ENCODE results near the gene CENPC. TPM values are rescaled to one million over a fixed set of nuclear protein-coding genes. Genes with fewer than 3 reads are reported as not detected.
A peak's percentile ranks its signal among the peaks of the same experiment; 100 is the strongest.

Gene CENPC, protein sequence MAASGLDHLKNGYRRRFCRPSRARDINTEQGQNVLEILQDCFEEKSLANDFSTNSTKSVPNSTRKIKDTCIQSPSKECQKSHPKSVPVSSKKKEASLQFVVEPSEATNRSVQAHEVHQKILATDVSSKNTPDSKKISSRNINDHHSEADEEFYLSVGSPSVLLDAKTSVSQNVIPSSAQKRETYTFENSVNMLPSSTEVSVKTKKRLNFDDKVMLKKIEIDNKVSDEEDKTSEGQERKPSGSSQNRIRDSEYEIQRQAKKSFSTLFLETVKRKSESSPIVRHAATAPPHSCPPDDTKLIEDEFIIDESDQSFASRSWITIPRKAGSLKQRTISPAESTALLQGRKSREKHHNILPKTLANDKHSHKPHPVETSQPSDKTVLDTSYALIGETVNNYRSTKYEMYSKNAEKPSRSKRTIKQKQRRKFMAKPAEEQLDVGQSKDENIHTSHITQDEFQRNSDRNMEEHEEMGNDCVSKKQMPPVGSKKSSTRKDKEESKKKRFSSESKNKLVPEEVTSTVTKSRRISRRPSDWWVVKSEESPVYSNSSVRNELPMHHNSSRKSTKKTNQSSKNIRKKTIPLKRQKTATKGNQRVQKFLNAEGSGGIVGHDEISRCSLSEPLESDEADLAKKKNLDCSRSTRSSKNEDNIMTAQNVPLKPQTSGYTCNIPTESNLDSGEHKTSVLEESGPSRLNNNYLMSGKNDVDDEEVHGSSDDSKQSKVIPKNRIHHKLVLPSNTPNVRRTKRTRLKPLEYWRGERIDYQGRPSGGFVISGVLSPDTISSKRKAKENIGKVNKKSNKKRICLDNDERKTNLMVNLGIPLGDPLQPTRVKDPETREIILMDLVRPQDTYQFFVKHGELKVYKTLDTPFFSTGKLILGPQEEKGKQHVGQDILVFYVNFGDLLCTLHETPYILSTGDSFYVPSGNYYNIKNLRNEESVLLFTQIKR
- 10.2 and 10.4 TPM in 2 replicates for polyA plus RNA-seq (2013)

- Histone ChIP-seq H4K12ac (ENCODE audit: low read depth, low read length) (peak within 1 kb of the TSS; percentile 99), H3K4me3 (ENCODE audit: low read depth, low read length) (peak within 1 kb of the TSS; percentile 93), H2AK5ac (ENCODE audit: low read length) (no peak within 1 kb of the TSS), H3K14ac (ENCODE audit: low read length) (peak within 1 kb of the TSS; percentile 98), H2BK5ac (ENCODE audit: low read depth, low read length, poor library complexity) (peak within 1 kb of the TSS; percentile 81), H2BK12ac (ENCODE audit: low read length) (no peak within 1 kb of the TSS), H2AFZ (ENCODE audit: insufficient read depth, low read length, poor library complexity) (peak within 1 kb of the TSS; percentile 96), H3K9ac (ENCODE audit: low read length) (peak within 1 kb of the TSS; percentile 95), H3K9me3 (ENCODE audit: insufficient read depth, low read depth, low read length) (no peaks in the 10 kb centered on the region), H2BK120ac (ENCODE audit: insufficient read depth, low read length, poor library complexity) (peak within 1 kb of the TSS; percentile 64), H3K36me3 (ENCODE audit: control insufficient read depth in 1 of 2, insufficient read depth in 2 of 2, low read length in 2 of 2) (peaks cover under 1% of the 10 kb centered on the region in 2 experiments), H3K4ac (ENCODE audit: low read depth, low read length) (peak within 1 kb of the TSS; percentile 92), H4K8ac (ENCODE audit: low read depth, low read length) (peak within 1 kb of the TSS; percentile 96), H4K91ac (ENCODE audit: low read depth, low read length) (peak within 1 kb of the TSS; percentile 90), H3K27ac (ENCODE audit: low read depth, low read length) (peak within 1 kb of the TSS; percentile 88), H3K18ac (ENCODE audit: low read length) (peak within 1 kb of the TSS; percentile 97), H3K79me1 (ENCODE audit: low read length) (peaks cover 5% of the 10 kb centered on the region), H3K27me3 (ENCODE audit: insufficient read depth, low read length) (no peaks in the 10 kb centered on the region), H3K23ac (ENCODE audit: low read length) (no peak within 1 kb of the TSS), H3K4me2 (ENCODE audit: low read length) (peak within 1 kb of the TSS; percentile 88), H3K79me2 (ENCODE audit: control insufficient read depth, insufficient read depth, low read length, poor library complexity) (peaks cover 6% of the 10 kb centered on the region), H3K4me1 (ENCODE audit: control insufficient read depth in 1 of 2, insufficient read depth in 2 of 2, low read length in 2 of 2) (no peaks in the 10 kb centered on the region)
- peak; percentile 98 to 99 for DNase-seq
- no CpG with 5 or more reads among the region's 53 CpGs for WGBS (ENCODE audit: extremely low coverage, insufficient coverage, insufficient read length)
Observed at GRCh38 chr4:67545199-67546003, at the start of gene CENPC. TSS of gene CENPC (minus strand) at chr4:67545503. CDS start at chr4:67545355, 148 bp downstream.

DNA sequence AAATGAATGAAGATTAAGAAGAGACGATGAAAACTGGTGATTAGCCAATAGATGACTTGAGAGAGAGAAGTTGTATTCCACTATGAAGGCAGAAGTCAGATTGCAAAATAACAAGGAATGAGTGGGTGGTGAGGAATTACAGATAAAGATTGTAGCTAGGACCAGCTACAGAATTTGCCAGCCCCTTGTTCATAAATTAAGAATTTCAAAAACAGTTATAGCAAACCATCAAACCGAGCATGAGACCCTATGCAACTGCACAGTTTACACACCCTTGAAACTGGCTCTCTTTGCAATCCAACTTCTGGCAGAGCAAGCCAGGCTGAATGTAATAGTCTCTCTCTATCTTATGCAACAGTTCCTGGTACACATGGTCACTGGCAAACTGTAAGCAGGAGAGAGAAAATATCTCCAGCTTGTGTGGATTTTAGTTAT is 48.5 kb upstream of the CENPC start:
- no peak overlapping the region for H4K91ac ChIP-seq (ENCODE audit: low read depth, low read length)
- no peaks in the 10 kb centered on the region for H3K79me1 ChIP-seq (ENCODE audit: low read length)
- no peak overlapping the region for H2BK5ac ChIP-seq (ENCODE audit: low read depth, low read length, poor library complexity)
- no peak overlapping the region for H3K14ac ChIP-seq (ENCODE audit: low read length)
- H4K12ac ChIP-seq (ENCODE audit: low read depth, low read length), result no peak overlapping the region
- no peak overlapping the region for H2BK120ac ChIP-seq (ENCODE audit: insufficient read depth, low read length, poor library complexity)
- H3K4me2 ChIP-seq (ENCODE audit: low read length), result no peak overlapping the region
- H3K23ac ChIP-seq (ENCODE audit: low read length), result no peak overlapping the region
- no peak overlapping the region for H2BK12ac ChIP-seq (ENCODE audit: low read length)
- H3K9ac ChIP-seq (ENCODE audit: low read length), result no peak overlapping the region
- 100% methylated on average over 1 of the region's 2 CpGs for WGBS (ENCODE audit: extremely low coverage, insufficient coverage, insufficient read length)
- H3K9me3 ChIP-seq (ENCODE audit: insufficient read depth, low read depth, low read length), result peaks cover 3% of the 10 kb centered on the region
- no peaks in the 10 kb centered on the region for H3K4me1 ChIP-seq (ENCODE audit: control insufficient read depth in 1 of 2, insufficient read depth in 2 of 2, low read length in 2 of 2)
- no peak overlapping the region for H3K4me3 ChIP-seq (ENCODE audit: low read depth, low read length)
- H3K27me3 ChIP-seq (ENCODE audit: insufficient read depth, low read length), result no peaks in the 10 kb centered on the region
- no peaks in the 10 kb centered on the region for H3K36me3 ChIP-seq (ENCODE audit: control insufficient read depth in 1 of 2, insufficient read depth in 2 of 2, low read length in 2 of 2)
- no peak overlapping the region for H2AK5ac ChIP-seq (ENCODE audit: low read length)
- H4K8ac ChIP-seq (ENCODE audit: low read depth, low read length), result no peak overlapping the region
- DNase-seq, result peak in 1 of 2 donors; percentile 54
- no peaks in the 10 kb centered on the region for H3K79me2 ChIP-seq (ENCODE audit: control insufficient read depth, insufficient read depth, low read length, poor library complexity)
- no peak overlapping the region for H3K27ac ChIP-seq (ENCODE audit: low read depth, low read length)
- H2AFZ ChIP-seq (ENCODE audit: insufficient read depth, low read length, poor library complexity), result no peak overlapping the region
- no peak overlapping the region for H3K4ac ChIP-seq (ENCODE audit: low read depth, low read length)
- H3K18ac ChIP-seq (ENCODE audit: low read length), result no peak overlapping the region

DNA sequence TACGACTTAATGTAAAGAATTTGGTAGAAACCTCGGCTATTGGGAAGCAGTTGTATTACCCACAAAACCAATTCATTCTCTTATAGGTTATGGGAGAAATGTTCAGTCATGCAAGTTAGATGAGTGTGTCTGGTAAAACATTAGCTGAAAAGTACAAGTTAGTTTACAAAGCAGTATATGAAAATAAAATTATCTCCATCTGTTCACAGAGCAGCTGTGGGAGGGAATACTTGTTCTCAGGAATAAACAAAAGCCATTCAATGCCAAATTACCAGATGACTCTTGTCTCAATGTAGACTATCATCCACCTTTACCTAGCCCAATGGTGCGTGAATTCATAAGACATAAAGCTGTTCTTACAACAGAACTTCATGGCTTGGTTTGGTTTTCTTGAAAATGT is 41.9 kb upstream of the CENPC start:
- Histone ChIP-seq H2AFZ (ENCODE audit: insufficient read depth, low read length, poor library complexity) (no peak overlapping the region), H2BK5ac (ENCODE audit: low read depth, low read length, poor library complexity) (no peak overlapping the region), H3K9ac (ENCODE audit: low read length) (no peak overlapping the region), H2AK5ac (ENCODE audit: low read length) (no peak overlapping the region), H4K8ac (ENCODE audit: low read depth, low read length) (no peak overlapping the region), H3K27ac (ENCODE audit: low read depth, low read length) (no peak overlapping the region), H2BK120ac (ENCODE audit: insufficient read depth, low read length, poor library complexity) (no peak overlapping the region), H3K4me3 (ENCODE audit: low read depth, low read length) (no peak overlapping the region), H3K4me2 (ENCODE audit: low read length) (no peak overlapping the region), H3K23ac (ENCODE audit: low read length) (no peak overlapping the region), H3K79me2 (ENCODE audit: control insufficient read depth, insufficient read depth, low read length, poor library complexity) (no peaks in the 10 kb centered on the region), H4K12ac (ENCODE audit: low read depth, low read length) (no peak overlapping the region), H3K36me3 (ENCODE audit: control insufficient read depth in 1 of 2, insufficient read depth in 2 of 2, low read length in 2 of 2) (no peaks in the 10 kb centered on the region), H3K79me1 (ENCODE audit: low read length) (no peaks in the 10 kb centered on the region), H3K9me3 (ENCODE audit: insufficient read depth, low read depth, low read length) (no peaks in the 10 kb centered on the region), H3K18ac (ENCODE audit: low read length) (no peak overlapping the region), H4K91ac (ENCODE audit: low read depth, low read length) (no peak overlapping the region), H2BK12ac (ENCODE audit: low read length) (no peak overlapping the region), H3K27me3 (ENCODE audit: insufficient read depth, low read length) (no peaks in the 10 kb centered on the region), H3K4ac (ENCODE audit: low read depth, low read length) (no peak overlapping the region), H3K4me1 (ENCODE audit: control insufficient read depth in 1 of 2, insufficient read depth in 2 of 2, low read length in 2 of 2) (no peaks in the 10 kb centered on the region), H3K14ac (ENCODE audit: low read length) (no peak overlapping the region)
- no peak for DNase-seq
- no CpG with 5 or more reads among the region's 3 CpGs for whole genome bisulfite sequencing (ENCODE audit: extremely low coverage, insufficient coverage, insufficient read length)

- H3K4ac ChIP-seq (ENCODE audit: low read depth, low read length), result no peak overlapping the region
- H2BK5ac ChIP-seq (ENCODE audit: low read depth, low read length, poor library complexity), result no peak overlapping the region
- no peak overlapping the region for H3K18ac ChIP-seq (ENCODE audit: low read length)
- no peak overlapping the region for H4K91ac ChIP-seq (ENCODE audit: low read depth, low read length)
- no peaks in the 10 kb centered on the region for H3K36me3 ChIP-seq (ENCODE audit: control insufficient read depth in 1 of 2, insufficient read depth in 2 of 2, low read length in 2 of 2)
- no peak overlapping the region for H3K4me3 ChIP-seq (ENCODE audit: low read depth, low read length)
- no peak overlapping the region for H3K4me2 ChIP-seq (ENCODE audit: low read length)
- no peaks in the 10 kb centered on the region for H3K27me3 ChIP-seq (ENCODE audit: insufficient read depth, low read length)
- no peaks in the 10 kb centered on the region for H3K79me1 ChIP-seq (ENCODE audit: low read length)
- H2AFZ ChIP-seq (ENCODE audit: insufficient read depth, low read length, poor library complexity), result no peak overlapping the region
- no peaks in the 10 kb centered on the region for H3K9me3 ChIP-seq (ENCODE audit: insufficient read depth, low read depth, low read length)
- no peaks in the 10 kb centered on the region for H3K4me1 ChIP-seq (ENCODE audit: control insufficient read depth in 1 of 2, insufficient read depth in 2 of 2, low read length in 2 of 2)
- no peak overlapping the region for H3K27ac ChIP-seq (ENCODE audit: low read depth, low read length)
- H3K23ac ChIP-seq (ENCODE audit: low read length), result no peak overlapping the region
- no peak for DNase-seq
- no peak overlapping the region for H3K14ac ChIP-seq (ENCODE audit: low read length)
- no peak overlapping the region for H4K8ac ChIP-seq (ENCODE audit: low read depth, low read length)
- no peak overlapping the region for H2BK120ac ChIP-seq (ENCODE audit: insufficient read depth, low read length, poor library complexity)
- no peak overlapping the region for H2AK5ac ChIP-seq (ENCODE audit: low read length)
- no peaks in the 10 kb centered on the region for H3K79me2 ChIP-seq (ENCODE audit: control insufficient read depth, insufficient read depth, low read length, poor library complexity)
- no peak overlapping the region for H3K9ac ChIP-seq (ENCODE audit: low read length)
- no peak overlapping the region for H2BK12ac ChIP-seq (ENCODE audit: low read length)
- no peak overlapping the region for H4K12ac ChIP-seq (ENCODE audit: low read depth, low read length)
Observed at GRCh38 chr4:67584496-67584895, 39.2 kb upstream of the CENPC start.
